PC-3 (cell line): Measurements from ENCODE around the gene SRPK3. TPM values are rescaled to one million over a fixed set of nuclear protein-coding genes. Genes with fewer than 3 reads are reported as not detected.
"Not testable (repeated sequence)": the region's sequence is repeated elsewhere in the genome, so short reads cannot be mapped to it uniquely, and the experiment has no call there.

ENCODE experiments used
- ATAC-seq: fragments of 200-7000 bp; cut with Tn5 transposase; 2 replicates; pipeline ENCODE4 v1.9.1; 2020; ENCODE audit warnings: mild to moderate bottlenecking, moderate library complexity
- BruUV-seq: library from RNA; stranded (reverse); fragments of 400-500 nt; replicated peaks from 2 replicates; lab custom pipeline; 2021; lab: Mats Ljungman, UMichigan
- CTCF ChIA-PET: fragments of 300-600 bp; sonication (Branson Sonifier 250); formaldehyde crosslinking; loops from one replicate; lab custom pipeline; 2022; ENCODE audit warnings: antibody characterized with exemption; lab: Charles Lee
- POLR2A ChIA-PET: fragments of 300-600 bp; sonication (Branson Sonifier 250); formaldehyde crosslinking; loops from one replicate; lab custom pipeline; 2022; ENCODE audit warnings: antibody characterized with exemption; ENCODE audit not compliant: unreplicated experiment; lab: Charles Lee
- DNase-seq: peaks from one replicate; pipeline ENCODE4 v3.0.0-alpha.2; 2015
- H2AFZ ChIP-seq: fragments of 300-600 bp; sonication (generic); 2 replicates; pipeline ENCODE4 v1.6.0; 2016; ENCODE audit warnings: antibody characterized with exemption, low read length
- H3F3A ChIP-seq: fragments of 300-600 bp; sonication (generic); one replicate; pipeline ENCODE4 v1.6.0; 2017; ENCODE audit warnings: antibody characterized with exemption, low read length, control low read depth, mild to moderate bottlenecking; ENCODE audit not compliant: unreplicated experiment
- H3K27ac ChIP-seq: fragments of 300-600 bp; sonication (generic); 2 replicates; pipeline ENCODE4 v1.5.1; 2016; ENCODE audit warnings: mild to moderate bottlenecking, low read length
- H3K27me3 ChIP-seq: fragments of 300-600 bp; sonication (generic); 2 replicates; pipeline ENCODE4 v1.6.1; 2016; ENCODE audit warnings: low read length, mixed read lengths
- H3K36me3 ChIP-seq: fragments of 300-600 bp; sonication (generic); 2 replicates; pipeline ENCODE4 v1.6.1; 2016; ENCODE audit warnings: low read depth, mixed run types, low read length, mixed read lengths
- H3K4me1 ChIP-seq: fragments of 300-600 bp; sonication (generic); 2 replicates; pipeline ENCODE4 v1.5.1; 2016; ENCODE audit warnings: low read length; ENCODE audit not compliant: insufficient read depth
- H3K4me2 ChIP-seq: fragments of 300-600 bp; sonication (generic); 2 replicates; pipeline ENCODE4 v1.6.0; 2016; ENCODE audit warnings: low read length
- H3K4me3 ChIP-seq: fragments of 300-600 bp; sonication (generic); 2 replicates; pipeline ENCODE4 v1.5.1; 2016; ENCODE audit warnings: mild to moderate bottlenecking, low read length, mixed read lengths
- H3K79me2 ChIP-seq: fragments of 300-600 bp; sonication (generic); 2 replicates; pipeline ENCODE4 v1.6.1; 2017; ENCODE audit warnings: low read length, mixed read lengths
- H3K9ac ChIP-seq: fragments of 300-600 bp; sonication (generic); 2 replicates; pipeline ENCODE4 v1.6.0; 2016; ENCODE audit warnings: mild to moderate bottlenecking, low read length
- H3K9me2 ChIP-seq: fragments of 300-600 bp; sonication (generic); replicated peaks from 2 replicates; pipeline ENCODE4 v1.6.1; 2016; ENCODE audit warnings: mixed run types, low read length, mixed read lengths
- H3K9me3 ChIP-seq: fragments of 300-600 bp; sonication (generic); 2 replicates; pipeline ENCODE4 v1.6.1; 2016; ENCODE audit warnings: low read length, mixed read lengths
- H4K20me1 ChIP-seq: fragments of 300-600 bp; sonication (generic); 2 replicates; pipeline ENCODE4 v1.6.1; 2016; ENCODE audit warnings: low read length, mixed read lengths
- CTCF ChIP-seq: fragments of 300-600 bp; sonication (generic); conservative IDR thresholded peaks from 2 replicates; pipeline ENCODE4 v1.5.1; 2017; ENCODE audit warnings: antibody characterized with exemption, low read depth, mild to moderate bottlenecking, low read length
- EZH2 ChIP-seq: fragments of 300-600 bp; sonication (generic); IDR thresholded peaks from one replicate; pipeline ENCODE4 v1.6.1; 2017; ENCODE audit warnings: antibody characterized with exemption, mild to moderate bottlenecking, low read length; ENCODE audit not compliant: unreplicated experiment
- EZH2phosphoT487 ChIP-seq: fragments of 300-600 bp; sonication (generic); IDR thresholded peaks from 2 replicates; pipeline ENCODE4 v1.6.1; 2018; ENCODE audit warnings: mild to moderate bottlenecking, antibody characterized with exemption, low read length, borderline replicate concordance
- intact Hi-C: fragments of 100-400 bp; cut with micrococcal nuclease; formaldehyde crosslinking; loops from 2 replicates; pipeline ENCODE4 v1.9.0; 2023
- total RNA-seq: library from RNA; depleted of rRNA; stranded (reverse); fragments of >200 nt; gene quantifications from 2 replicates; pipeline ENCODE4 v1.2.3, GENCODE V29; 2014

Gene SRPK3
- total RNA-seq, 1 experiment from 2014 or later = 1.5 TPM

- Histone ChIP-seq H3K9ac (no peak overlapping the region), H3K36me3 (peaks cover 5% of the 10 kb centered on the region; the same call in 1 of the 2 replicates), H3F3A (no peaks in the 10 kb centered on the region), H3K27ac (no peak overlapping the region), H3K9me2 (no peaks in the 10 kb centered on the region), H3K4me1 (no peaks in the 10 kb centered on the region), H3K9me3 (no peaks in the 10 kb centered on the region), H3K27me3 (no peaks in the 10 kb centered on the region), H4K20me1 (no peaks in the 10 kb centered on the region), H2AFZ (no peak overlapping the region), H3K4me3 (no peak overlapping the region), H3K4me2 (no peak overlapping the region), H3K79me2 (no peaks in the 10 kb centered on the region)
- no TSS peak for BruUV-seq
- CTCF ChIA-PET = no interaction called here
- ATAC-seq = no peak
- intact Hi-C loops = no loop called here
- POLR2A ChIA-PET = no interaction called here
- TF ChIP-seq EZH2 = no peak
- TF ChIP-seq EZH2phosphoT487 = no peak
- no peak for TF ChIP-seq CTCF
- DNase-seq = no peak
Measured at GRCh38 chrX:153739754-153740486, 40.9 kb upstream of the SRPK3 start.

GRCh38 chrX:153740631-153741222, 40.1 kb upstream of the SRPK3 start:
- no peaks in the 10 kb centered on the region for H3K9me3 ChIP-seq
- H3K79me2 ChIP-seq = no peaks in the 10 kb centered on the region
- H3K9ac ChIP-seq = no peak overlapping the region
- H3F3A ChIP-seq = no peaks in the 10 kb centered on the region
- BruUV-seq = no TSS peak
- no peaks in the 10 kb centered on the region for H4K20me1 ChIP-seq
- H3K4me3 ChIP-seq = no peak overlapping the region
- POLR2A ChIA-PET = no interaction called here
- no peaks in the 10 kb centered on the region for H3K27me3 ChIP-seq
- ATAC-seq (no peak), DNase-seq (no peak)
- peaks cover 4% of the 10 kb centered on the region; the same call in 1 of the 2 replicates for H3K36me3 ChIP-seq
- H3K4me1 ChIP-seq = no peaks in the 10 kb centered on the region
- H2AFZ ChIP-seq = no peak overlapping the region
- intact Hi-C loops = no loop called here
- H3K4me2 ChIP-seq = no peak overlapping the region
- no peak for TF ChIP-seq EZH2
- TF ChIP-seq CTCF = no peak
- TF ChIP-seq EZH2phosphoT487 = no peak
- CTCF ChIA-PET = no interaction called here
- no peaks in the 10 kb centered on the region for H3K9me2 ChIP-seq
- H3K27ac ChIP-seq = no peak overlapping the region

GRCh38 chrX:153741446-153741845, 39.4 kb upstream of the SRPK3 start:
- Histone ChIP-seq H3K9ac (no peak overlapping the region), H3K4me2 (no peak overlapping the region), H3K27me3 (no peaks in the 10 kb centered on the region), H3K36me3 (peaks cover 4% of the 10 kb centered on the region; the same call in 1 of the 2 replicates), H3K27ac (no peak overlapping the region), H3F3A (no peaks in the 10 kb centered on the region), H3K4me3 (no peak overlapping the region), H3K9me3 (no peaks in the 10 kb centered on the region), H3K4me1 (no peaks in the 10 kb centered on the region), H4K20me1 (no peaks in the 10 kb centered on the region), H2AFZ (no peak overlapping the region), H3K79me2 (no peaks in the 10 kb centered on the region), H3K9me2 (no peaks in the 10 kb centered on the region)
- TF ChIP-seq CTCF (no peak), EZH2 (no peak), EZH2phosphoT487 (no peak)
- intact Hi-C loops = no loop called here
- DNase-seq (no peak), ATAC-seq (no peak)
- BruUV-seq = no TSS peak
- POLR2A ChIA-PET = no interaction called here
- CTCF ChIA-PET = no interaction called here

GRCh38 chrX:153742111-153742510, 38.7 kb upstream of the SRPK3 start:
- not testable (repeated sequence) for H3F3A ChIP-seq, DNase-seq, ATAC-seq

More at GRCh38 chrX:153742111-153742510, 38.7 kb upstream of the SRPK3 start:
- intact Hi-C loops, H3K4me2 ChIP-seq, H3K9me3 ChIP-seq, CTCF ChIA-PET, H3K36me3 ChIP-seq, H3K4me3 ChIP-seq, H3K9me2 ChIP-seq, BruUV-seq, H3K27me3 ChIP-seq, H2AFZ ChIP-seq, H3K79me2 ChIP-seq, H3K27ac ChIP-seq, H3K4me1 ChIP-seq, H3K9ac ChIP-seq, H4K20me1 ChIP-seq: not testable (repeated sequence)
- POLR2A ChIA-PET = interaction anchor here (0.6 kb wide), 1 partner anchor 32 kb away, joined by 3 read pairs; no protein-coding TSS in a partner anchor
